ENCODE data around the gene CAMKMT.

CAMKMT gene

GRCh38 chr2:44801289-44801840 is 439.6 kb downstream of the CAMKMT start:
- DNase-seq (ENCODE audit: low read depth) = no peak

- DNase-seq (ENCODE audit: low read depth) = no peak
Measured at GRCh38 chr2:44801841-44802776, 440.4 kb downstream of the CAMKMT start.

DNA sequence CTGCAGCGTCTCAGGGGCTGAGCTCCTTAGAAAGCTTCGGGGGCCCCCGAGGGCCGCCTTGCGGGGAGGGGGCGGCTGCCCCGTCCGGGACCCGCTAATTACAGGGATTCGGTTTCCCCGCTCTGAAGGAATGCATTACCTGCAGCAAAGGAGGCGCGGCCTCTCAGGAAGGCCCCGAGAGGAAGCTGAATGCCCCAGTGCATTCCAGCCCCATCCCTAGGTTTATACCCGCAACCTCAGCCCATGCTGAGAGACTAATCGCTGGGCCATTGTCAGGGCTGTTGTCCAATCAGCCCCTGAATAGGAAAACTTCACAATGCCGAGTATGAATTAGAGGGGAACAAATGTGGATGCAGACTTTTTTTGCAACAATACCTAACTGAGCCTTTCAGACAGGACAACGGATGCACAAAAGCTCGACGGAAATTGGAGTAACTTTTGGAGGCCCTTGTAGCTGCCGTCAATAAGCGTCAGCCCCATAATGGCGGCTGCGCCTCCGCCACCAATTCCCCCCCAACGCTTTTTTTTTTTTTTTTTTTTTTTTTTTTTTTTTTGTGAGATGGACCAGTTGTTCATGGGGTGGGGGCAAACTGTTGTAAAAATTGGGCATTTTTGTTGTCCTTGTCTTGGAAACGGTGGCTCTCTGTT is 441.2 kb downstream of the CAMKMT start:
- no peak for DNase-seq (ENCODE audit: low read depth)

DNA sequence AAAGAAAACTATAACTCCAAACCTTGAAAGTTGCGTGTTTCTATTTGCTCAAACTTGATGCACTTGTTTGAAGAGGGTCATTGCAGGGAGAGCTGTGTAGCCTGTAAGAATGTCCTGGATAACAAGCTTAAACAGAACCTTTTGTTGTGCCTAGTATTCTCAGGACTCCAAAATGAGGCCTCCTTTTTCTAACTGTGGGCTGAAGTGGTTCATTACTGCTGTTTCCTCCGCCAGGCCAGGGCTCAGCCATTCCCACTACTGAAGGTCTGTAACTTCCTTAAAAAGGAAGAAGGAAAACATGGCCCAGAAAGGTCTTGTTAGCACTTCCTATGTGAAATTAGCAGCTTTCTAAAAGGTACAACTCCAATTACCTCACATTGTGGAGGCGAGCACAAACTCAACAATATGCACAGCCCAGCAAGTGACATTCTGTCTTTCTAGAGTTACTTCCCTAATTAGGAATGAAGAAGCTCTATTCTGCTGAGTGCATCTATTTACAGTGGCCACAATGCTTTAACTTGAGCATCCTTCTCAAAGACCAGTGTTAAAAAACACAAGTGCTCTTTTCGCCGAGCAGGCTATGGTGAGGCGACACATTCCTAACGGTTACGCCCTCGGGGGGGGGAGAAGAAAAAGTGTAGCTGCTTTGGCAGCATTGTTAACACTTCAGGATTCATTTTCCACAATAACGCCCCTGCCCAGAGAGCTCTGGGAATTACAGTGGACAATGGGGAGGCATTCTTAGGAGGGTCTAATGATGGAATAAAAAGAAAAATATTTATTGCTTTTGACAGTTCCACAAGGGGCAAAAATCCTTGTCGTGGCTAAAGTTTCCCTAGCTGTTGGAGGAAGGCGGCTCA is 442.9 kb downstream of the CAMKMT start:
- no peak for DNase-seq (ENCODE audit: low read depth)

DNA sequence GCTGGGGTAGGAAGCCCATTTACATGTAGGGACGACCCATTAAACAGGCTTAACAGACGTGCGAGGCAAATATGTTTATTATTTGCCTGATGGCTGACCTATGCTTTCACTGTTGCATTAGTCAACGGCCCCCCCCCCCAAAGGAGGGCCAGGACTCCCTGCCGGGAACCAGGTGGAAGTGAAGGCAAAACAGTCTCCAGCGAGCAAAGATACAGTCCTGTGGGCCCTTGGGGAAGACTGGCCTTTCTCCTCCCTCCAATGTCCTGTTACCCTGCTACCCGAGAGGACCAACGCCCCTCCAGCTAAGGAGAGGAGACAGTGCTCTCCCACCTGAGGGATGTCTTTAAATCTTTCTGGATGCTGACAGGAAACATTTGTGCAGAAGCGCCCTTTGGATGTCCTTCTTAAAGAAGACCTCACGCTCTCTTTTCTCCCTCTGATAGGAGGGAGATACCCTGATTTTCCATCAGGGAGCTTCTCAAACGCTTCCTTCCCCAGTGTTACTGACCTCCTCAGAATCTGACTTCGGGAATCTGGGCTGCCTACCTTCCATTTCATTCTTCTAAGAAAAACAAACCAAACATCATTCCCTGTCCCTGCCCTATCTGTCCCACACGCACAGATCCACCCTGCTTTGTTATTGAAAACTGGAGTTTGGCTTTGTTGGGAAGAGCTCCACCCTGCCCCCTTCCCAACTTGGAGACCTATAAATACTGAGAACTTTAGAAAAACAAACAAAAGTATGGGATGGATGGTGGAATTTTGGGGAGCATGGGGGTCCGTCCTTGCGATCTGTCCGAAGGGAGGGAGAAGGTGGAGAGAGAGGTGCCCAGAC is 443.9 kb downstream of the CAMKMT start:
- DNase-seq (ENCODE audit: low read depth) = no peak

DNA sequence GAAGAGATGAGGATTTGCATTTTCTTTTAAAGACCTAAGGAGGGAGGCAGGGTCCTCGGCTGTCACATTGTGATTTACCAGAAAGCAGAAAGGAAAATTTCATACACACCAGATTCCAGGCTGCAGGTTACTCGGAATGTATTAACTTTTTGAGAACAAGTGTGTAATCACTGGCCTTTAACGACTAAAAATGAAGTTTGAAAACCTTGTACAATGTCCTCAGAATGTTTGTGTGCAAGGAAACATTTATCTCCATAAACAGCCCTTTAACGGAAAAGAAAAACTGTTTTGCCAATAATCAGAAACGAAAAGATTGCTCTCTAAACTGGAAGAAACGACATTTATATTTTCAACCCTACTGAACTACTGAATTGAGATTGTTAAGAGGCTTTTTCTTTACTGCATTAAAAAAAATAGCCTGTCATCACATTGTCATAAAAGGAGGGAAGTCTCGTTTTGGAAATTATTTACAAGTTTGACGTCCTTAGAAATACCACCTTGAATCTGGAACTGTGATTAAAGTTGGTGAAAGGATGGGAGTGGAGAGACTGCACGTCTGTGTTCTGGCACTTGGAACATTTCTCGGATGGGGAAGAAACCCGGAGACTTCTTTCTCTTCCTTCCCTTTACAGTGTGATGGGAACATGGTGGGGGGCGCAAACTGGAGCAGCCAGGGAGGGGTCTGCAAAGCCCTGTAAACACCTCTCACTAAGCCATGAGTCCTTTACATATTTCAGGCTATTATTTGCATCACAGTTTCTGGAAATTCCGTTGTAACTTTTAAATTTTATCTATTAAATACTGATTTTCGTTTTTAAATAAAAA is 445.7 kb downstream of the CAMKMT start:
- no peak for DNase-seq (ENCODE audit: low read depth)

DNA sequence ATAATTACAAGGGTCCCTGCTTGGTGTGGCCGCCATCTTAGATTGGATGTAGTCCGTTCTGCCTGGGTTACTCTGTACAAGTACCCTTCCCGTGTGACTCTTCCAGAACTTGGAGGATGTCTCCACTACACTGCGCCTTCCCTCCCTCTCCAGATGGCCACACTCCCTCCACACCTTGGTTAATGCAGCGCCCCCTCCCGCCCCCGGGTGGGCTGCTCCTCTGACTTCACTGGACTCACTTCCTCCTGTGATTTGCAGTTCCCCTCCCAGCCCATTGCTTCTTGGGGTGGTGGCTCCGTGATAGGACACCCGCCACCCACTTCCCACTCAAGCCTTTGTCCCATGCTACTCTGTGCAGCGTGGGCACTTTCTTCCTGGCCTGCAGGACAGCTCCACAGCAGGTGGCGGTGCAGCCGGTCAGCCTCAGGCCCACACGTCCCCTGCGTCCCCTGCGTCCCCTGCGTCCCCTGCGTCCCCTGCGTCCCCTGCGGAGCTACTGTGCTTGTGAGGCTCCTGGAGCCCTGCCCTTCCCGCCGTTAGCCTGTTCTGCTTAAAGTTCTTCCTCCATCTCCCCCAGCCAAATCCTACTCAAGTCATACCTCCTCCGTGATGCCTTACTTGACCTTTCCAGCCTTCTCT is 449.3 kb downstream of the CAMKMT start:
- DNase-seq (ENCODE audit: low read depth) = no peak

GRCh38 chr2:44813165-44813564 is 451.4 kb downstream of the CAMKMT start:
- DNase-seq (ENCODE audit: low read depth) = no peak

GRCh38 chr2:44813658-44814057 is 451.9 kb downstream of the CAMKMT start:
- DNase-seq (ENCODE audit: low read depth) = no peak

GRCh38 chr2:44817256-44817655 is 455.5 kb downstream of the CAMKMT start:
- DNase-seq (ENCODE audit: low read depth) = no peak

- no peak for DNase-seq (ENCODE audit: low read depth)
Measured at GRCh38 chr2:44817673-44818335, 456.1 kb downstream of the CAMKMT start.

- DNase-seq (ENCODE audit: low read depth) = no peak
Measured at GRCh38 chr2:44819061-44819460, 457.3 kb downstream of the CAMKMT start.

GRCh38 chr2:44821500-44821899 is 459.8 kb downstream of the CAMKMT start:
- DNase-seq (ENCODE audit: low read depth) = no peak

DNA sequence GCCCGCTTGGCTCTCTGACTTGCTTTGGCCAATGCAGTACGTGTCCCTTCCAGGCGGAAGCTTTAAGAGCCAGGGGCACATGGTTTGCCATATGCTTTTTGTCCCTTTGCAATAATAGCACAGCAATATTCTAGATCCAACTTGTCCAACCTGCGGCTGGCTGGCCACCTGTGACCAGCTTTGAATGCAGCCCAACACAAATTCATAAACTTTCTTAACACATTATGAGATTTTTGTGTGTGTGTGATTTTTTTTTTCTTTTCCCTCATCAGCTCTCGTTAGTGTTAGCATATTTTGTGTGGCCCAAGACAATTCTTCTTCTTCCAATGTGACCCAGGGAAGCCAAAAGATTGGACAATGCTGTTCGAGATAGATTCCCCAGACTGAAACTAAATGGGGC is 460.4 kb downstream of the CAMKMT start:
- DNase-seq (ENCODE audit: low read depth) = no peak

Data from activated T-helper 9 cell treated with anti-CD3 and anti-CD28 coated beads, Interleukin-2, amount 50 U/mL, for 16 hours (primary cell).